ENCODE measurements around the gene PCDH18. TPM values are rescaled to one million over a fixed set of nuclear protein-coding genes. Genes with fewer than 3 reads are reported as not detected.
A peak's percentile ranks its signal among the peaks of the same experiment; 100 is the strongest.

The PCDH18 gene
- total and polyA plus RNA-seq, 2 of the 4 experiments (the other 2 are of a cell fraction): 41.3 to 119 TPM

GRCh38 chr4:137541876-137542646 lies 9.8 kb upstream of the PCDH18 start:
- H3K9me3 ChIP-seq (ENCODE audit: control insufficient read depth, insufficient read depth, low read length): no peaks in the 10 kb centered on the region
- peaks cover 2% of the 10 kb centered on the region for H3K9me1 ChIP-seq (ENCODE audit: insufficient read depth, low read length)
- peak overlapping the region; percentile 77; the same call in 1 of the 3 replicates for H2BK15ac ChIP-seq (ENCODE audit: low read depth, low read length)
- H3K79me1 ChIP-seq (ENCODE audit: low read depth in 1 of 2, low read length in 2 of 2): no peaks in the 10 kb centered on the region
- 0 out of 2 replicates have a peak overlapping the region, but pooled peaks have one; percentile 5 for H4K91ac ChIP-seq (ENCODE audit: insufficient read depth, low read depth, low read length)
- no TSS peak for BruUV-seq (replicated peaks)
- H2BK120ac ChIP-seq (ENCODE audit: low read depth, low read length): peak overlapping the region; percentile 51; the same call in 1 of the 2 replicates
- no peaks in the 10 kb centered on the region for H3K27me3 ChIP-seq (ENCODE audit: control insufficient read depth, insufficient read depth, low read length)
- dilution Hi-C loops (cut with HindIII; ENCODE audit: low sequenced_read_pairs, unreplicated experiment): no loop called here
- ChIA-PET POLR2A (ENCODE audit: unreplicated experiment) (no interaction called here), CTCF (no interaction called here)
- no peaks in the 10 kb centered on the region for H3K36me3 ChIP-seq (ENCODE audit: control insufficient read depth, insufficient read depth, low read length)
- in situ Hi-C loops (cut with MboI; ENCODE audit: low sequenced_read_pairs): loop anchor here (25.0 kb wide), 2 partner anchors 645 to 1145 kb away; no protein-coding TSS in a partner anchor
- H3K9ac ChIP-seq (ENCODE audit: low read depth, low read length): peak overlapping the region; percentile 48
- peak overlapping the region; percentile 75 for H4K5ac ChIP-seq (ENCODE audit: low read depth, low read length)
- peak overlapping the region; percentile 68; the same call in 1 of the 2 replicates for H3K14ac ChIP-seq (replicated peaks; ENCODE audit: low read depth, low read length)
- peaks cover 4% of the 10 kb centered on the region; the same call in 1 of the 2 replicates for H3K4me1 ChIP-seq (ENCODE audit: control insufficient read depth, insufficient read depth, low read length)
- H2AK5ac ChIP-seq (ENCODE audit: low read depth, low read length): no peak overlapping the region
- peak overlapping the region; percentile 35 to 45; a peak in 2 of 4 replicates for H4K8ac ChIP-seq (ENCODE audit: low read depth in 2 of 2, low read length in 2 of 2)
- peak overlapping the region; percentile 32; the same call in 1 of the 2 replicates for H2BK20ac ChIP-seq (ENCODE audit: low read depth, low read length)
- H3K18ac ChIP-seq (ENCODE audit: low read depth, low read length): peak overlapping the region; percentile 50; the same call in 1 of the 2 replicates
- intact Hi-C loops (cut with micrococcal nuclease): no loop called here
- H2AK9ac ChIP-seq (replicated peaks; ENCODE audit: low read depth, low read length, poor library complexity): no peak overlapping the region
- peak overlapping the region; percentile 92 for H3K4me2 ChIP-seq (ENCODE audit: low read depth, low read length)
- no peak overlapping the region for H3K56ac ChIP-seq (ENCODE audit: extremely low read depth, insufficient read depth, low read length)
- H3K4ac ChIP-seq (ENCODE audit: low read depth, low read length): peak overlapping the region; percentile 72; the same call in 1 of the 2 replicates
- H3K27ac ChIP-seq (ENCODE audit: insufficient read depth, low read length): no peak overlapping the region
- no peak for TF ChIP-seq RAD21 (IDR thresholded peaks at IDR 0.05; ENCODE audit: low read length)
- no peak for TF ChIP-seq CEBPB (IDR thresholded peaks at IDR 0.05; ENCODE audit: low read depth, low read length)
- no peak for TF ChIP-seq ELK1 (IDR thresholded peaks at IDR 0.05; ENCODE audit: borderline replicate concordance, low read depth, low read length)
- no peak for TF ChIP-seq RFX5 (IDR thresholded peaks at IDR 0.05; ENCODE audit: low read depth, low read length)
- no peak for TF ChIP-seq MAFK (IDR thresholded peaks at IDR 0.05; ENCODE audit: low read depth, low read length)
- no peak for TF ChIP-seq FOS (IDR thresholded peaks at IDR 0.05; ENCODE audit: low read depth, low read length)
- no peak for TF ChIP-seq CTCF (conservative IDR thresholded peaks at IDR 0.05; ENCODE audit: low read depth, low read length)
- no peak overlapping the region for H2AFZ ChIP-seq (replicated peaks; ENCODE audit: low read length, poor library complexity)
- no CpG with 5 or more reads among the region's 7 CpGs for WGBS, 2 experiments (ENCODE audit: extremely low coverage in 2 of 2, insufficient read length in 1 of 2)
- ATAC-seq (ENCODE audit: low read depth): no peak
- no peaks in the 10 kb centered on the region for H4K20me1 ChIP-seq (ENCODE audit: insufficient read depth, low read length)
- no peak overlapping the region for H3K4me3 ChIP-seq (ENCODE audit: insufficient read depth, low read depth, low read length)
- H2BK5ac ChIP-seq (ENCODE audit: low read depth, low read length, poor library complexity, severe bottlenecking): no peak overlapping the region
- 0 out of 2 replicates have a peak overlapping the region, but pooled peaks have one; percentile 35 for H3K23ac ChIP-seq (ENCODE audit: low read depth, low read length)
- no peak for DNase-seq
